Activated CD4-positive, alpha-beta T cell treated with anti-CD3 and anti-CD28 coated beads, Interleukin-2, amount 50 U/mL, for 1 hour (primary cell): ENCODE measurements around the gene STYXL2.

Experiments
- DNase-seq: peaks from one replicate; pipeline ENCODE4 v3.0.0-alpha.2; 2020

STYXL2 gene

DNA sequence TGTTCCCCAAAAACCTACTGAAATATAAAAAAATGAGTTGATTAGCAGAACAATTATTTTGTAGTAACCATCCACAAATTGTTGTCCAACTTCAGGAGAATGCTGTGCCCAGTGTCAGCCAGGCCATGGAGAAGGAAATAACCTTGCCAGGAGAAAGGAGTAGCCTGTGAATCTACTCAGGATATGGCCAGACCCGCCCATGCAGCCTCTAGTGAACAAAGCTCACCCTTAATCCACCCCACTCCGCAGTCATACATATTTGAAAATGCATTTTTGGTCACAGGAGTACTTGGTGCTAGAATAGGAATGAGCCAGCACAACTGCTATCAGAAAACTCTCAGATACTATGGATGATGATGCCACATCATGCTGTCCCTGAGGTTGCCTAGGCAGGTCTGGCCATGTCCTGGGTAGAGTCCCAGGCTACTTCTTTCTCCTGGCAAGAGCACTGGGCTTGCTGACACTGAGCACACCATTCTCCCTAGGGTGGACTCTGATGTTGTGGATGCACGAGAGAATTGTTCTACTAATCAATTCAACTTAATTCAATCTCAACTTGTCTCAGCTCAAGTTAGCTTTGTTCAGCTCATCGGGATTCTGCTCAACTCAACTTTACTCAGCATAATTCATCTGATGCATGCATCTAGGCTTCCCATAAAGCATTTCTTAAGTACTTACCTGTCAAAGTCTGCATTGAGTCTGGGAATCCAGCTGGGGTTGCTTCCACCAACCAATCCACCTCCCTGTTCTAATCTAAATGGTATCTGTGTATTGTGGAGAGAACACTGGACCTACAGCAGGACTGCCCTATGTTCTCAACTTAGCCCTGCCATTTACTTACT is 18.2 kb downstream of the STYXL2 start:
- DNase-seq, result no peak

GRCh38 chr1:167114725-167115124 is 20.9 kb downstream of the STYXL2 start:
- DNase-seq, result no peak

GRCh38 chr1:167115655-167116054 is 21.8 kb downstream of the STYXL2 start:
- DNase-seq, result no peak

GRCh38 chr1:167116174-167116573 is 22.3 kb downstream of the STYXL2 start:
- no peak for DNase-seq

DNA sequence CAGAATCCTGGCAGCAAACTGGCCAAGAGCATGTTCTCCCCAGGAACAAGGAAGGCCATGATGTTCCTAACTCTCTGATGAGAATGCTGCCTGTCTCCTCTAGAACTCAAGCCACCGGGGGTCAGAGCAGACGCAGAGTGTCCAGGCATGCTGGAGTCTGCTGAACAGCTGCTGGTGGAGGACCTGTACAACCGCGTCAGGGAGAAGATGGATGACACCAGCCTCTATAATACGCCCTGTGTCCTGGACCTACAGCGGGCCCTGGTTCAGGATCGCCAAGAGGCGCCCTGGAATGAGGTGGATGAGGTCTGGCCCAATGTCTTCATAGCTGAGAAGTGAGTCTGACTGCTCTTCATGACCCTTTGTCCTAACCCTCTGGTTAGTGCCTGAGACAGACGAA is 23.4 kb downstream of the STYXL2 start:
- DNase-seq, result no peak

DNA sequence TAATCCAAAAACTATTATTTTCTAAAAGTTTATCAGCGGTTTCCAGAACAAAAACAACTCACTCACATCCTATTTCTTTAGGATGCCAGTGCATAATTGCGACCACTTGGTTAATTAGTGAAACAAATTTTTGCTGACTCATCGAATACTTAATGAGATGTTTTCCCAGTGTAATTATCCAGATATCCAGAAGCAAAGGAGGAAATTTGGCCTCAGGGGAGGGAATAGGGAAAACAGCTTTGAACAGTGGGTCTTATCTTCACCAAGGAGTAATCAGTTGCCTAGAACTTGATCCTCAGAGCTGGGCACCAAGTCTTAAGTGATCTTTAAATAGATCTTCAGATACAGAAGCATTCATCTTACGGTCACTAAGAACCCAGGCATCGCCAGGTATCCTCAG is 24.3 kb downstream of the STYXL2 start:
- no peak for DNase-seq

- no peak for DNase-seq
Observed at GRCh38 chr1:167119696-167120095, 25.8 kb downstream of the STYXL2 start.

DNA sequence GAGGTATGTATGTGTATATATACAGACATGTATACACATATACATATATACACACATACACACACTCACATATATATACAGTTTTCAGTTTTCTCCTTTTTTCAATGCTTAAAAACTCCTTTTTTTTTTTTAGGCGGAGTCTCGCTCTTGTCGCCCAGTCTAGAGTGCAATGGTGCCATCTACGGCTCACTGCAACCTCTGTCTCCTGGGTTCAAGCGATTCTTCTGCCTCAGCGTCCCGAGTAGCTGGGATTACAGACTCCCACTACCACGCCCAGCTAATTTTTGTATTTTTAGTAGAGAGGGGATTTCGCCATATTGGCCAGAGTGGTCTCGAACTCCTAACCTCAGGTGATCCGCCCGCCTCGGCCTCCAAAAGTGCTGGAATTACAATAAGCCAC is 27.0 kb downstream of the STYXL2 start:
- peak; percentile 23 for DNase-seq

DNA sequence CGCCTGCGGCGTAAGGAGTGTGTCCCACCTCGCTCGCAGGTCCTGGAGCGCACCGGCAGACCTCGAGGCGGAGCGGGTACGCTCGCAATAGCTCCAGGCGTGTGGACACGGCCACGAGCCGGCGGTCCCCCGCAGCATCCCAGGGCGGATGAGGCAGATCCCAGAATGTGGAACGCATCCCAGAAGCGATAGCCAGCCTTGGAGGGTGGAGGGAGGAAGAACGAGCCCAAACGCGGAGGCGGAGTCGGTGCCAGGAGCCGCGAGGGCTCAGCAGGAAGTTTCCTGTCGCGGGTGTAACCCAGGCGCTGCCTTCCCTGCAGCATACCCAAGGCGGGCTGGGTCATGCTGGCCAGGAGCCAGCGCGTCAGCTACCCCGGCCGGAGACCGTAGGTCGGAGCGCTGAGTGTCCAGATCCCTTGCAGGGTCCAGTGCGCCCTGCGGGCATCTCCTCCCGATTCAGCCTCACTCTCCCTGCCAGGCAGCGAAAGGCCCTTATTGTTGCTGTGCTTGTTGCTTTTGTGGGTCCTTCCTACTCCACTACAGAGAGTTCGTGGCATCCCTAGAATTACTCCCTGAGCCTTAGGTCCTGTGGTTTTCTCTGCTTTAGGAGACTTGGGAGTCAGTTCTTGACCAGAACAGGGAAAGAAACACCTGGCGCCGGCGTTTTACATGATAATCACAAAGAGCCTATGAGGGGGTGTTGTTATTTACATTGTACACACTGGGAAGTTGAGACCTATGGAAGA is 27.7 kb downstream of the STYXL2 start:
- peak; percentile 10 for DNase-seq

DNA sequence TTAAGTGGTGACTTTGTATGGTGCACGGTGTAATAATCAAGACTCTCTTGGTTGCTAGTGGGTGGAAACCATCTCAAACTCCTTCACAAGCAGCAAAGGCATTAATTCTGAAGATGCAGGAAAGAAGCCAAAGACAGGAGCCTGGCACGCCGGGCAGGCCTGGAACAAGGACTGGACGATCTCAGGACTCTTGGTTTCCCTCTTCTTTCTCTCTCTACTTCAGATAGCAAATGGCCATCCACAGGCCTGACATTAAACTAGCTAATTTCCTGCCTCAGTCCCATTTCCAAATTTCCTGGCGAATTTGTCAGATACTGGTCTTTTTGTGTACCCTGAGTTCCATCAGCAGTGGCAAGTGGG is 28.2 kb downstream of the STYXL2 start:
- no peak for DNase-seq

- DNase-seq, result no peak
Observed at GRCh38 chr1:167122568-167122967, 28.7 kb downstream of the STYXL2 start.

DNA sequence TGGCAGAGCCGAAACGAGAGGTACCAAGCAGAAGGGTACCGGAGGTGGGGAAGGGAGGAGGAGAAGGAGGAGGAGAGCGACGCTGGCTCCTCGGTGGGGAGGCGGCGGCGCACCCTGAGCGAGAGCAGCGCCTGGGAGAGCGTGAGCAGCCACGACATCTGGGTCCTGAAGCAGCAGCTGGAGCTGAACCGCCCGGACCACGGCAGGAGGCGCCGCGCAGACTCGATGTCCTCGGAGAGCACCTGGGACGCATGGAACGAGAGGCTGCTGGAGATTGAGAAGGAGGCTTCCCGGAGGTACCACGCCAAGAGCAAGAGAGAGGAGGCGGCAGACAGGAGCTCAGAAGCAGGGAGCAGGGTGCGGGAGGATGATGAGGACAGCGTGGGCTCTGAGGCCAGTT is 32.4 kb downstream of the STYXL2 start:
- no peak for DNase-seq

DNA sequence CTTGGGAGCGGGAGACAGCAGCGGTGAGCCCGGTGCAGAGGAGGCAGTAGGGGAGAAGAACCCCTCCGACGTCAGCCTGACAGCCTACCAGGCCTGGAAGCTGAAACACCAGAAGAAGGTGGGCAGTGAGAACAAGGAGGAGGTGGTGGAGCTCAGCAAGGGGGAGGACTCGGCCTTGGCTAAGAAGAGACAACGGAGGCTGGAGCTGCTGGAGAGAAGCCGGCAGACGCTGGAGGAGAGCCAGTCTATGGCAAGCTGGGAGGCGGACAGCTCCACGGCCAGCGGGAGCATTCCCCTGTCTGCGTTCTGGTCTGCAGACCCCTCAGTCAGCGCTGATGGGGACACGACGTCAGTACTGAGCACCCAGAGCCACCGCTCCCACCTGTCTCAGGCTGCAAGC is 32.9 kb downstream of the STYXL2 start:
- no peak for DNase-seq

DNA sequence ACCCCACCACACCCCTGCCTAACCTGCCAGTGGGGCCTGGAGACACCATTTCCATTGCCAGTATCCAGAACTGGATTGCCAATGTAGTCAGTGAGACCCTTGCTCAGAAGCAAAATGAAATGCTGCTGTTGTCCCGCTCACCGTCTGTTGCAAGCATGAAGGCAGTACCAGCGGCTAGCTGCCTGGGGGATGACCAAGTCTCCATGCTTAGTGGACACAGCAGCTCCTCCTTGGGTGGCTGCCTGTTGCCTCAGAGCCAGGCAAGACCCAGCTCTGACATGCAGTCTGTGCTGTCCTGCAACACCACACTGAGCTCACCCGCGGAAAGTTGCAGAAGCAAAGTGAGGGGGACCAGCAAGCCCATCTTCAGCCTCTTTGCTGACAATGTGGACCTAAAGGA is 33.4 kb downstream of the STYXL2 start:
- DNase-seq, result no peak

DNA sequence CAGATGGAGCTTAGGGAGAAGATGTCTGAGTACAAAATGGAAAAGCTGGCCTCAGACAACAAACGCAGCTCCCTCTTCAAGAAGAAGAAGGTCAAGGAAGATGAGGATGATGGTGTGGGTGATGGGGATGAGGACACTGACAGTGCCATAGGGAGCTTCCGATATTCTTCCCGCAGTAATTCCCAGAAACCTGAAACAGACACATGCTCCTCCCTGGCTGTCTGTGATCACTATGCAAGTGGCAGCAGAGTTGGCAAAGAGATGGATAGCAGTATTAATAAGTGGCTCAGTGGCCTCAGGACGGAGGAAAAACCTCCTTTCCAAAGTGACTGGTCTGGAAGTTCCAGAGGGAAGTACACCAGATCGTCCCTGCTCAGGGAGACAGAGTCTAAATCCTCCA is 33.8 kb downstream of the STYXL2 start:
- DNase-seq, result no peak

DNA sequence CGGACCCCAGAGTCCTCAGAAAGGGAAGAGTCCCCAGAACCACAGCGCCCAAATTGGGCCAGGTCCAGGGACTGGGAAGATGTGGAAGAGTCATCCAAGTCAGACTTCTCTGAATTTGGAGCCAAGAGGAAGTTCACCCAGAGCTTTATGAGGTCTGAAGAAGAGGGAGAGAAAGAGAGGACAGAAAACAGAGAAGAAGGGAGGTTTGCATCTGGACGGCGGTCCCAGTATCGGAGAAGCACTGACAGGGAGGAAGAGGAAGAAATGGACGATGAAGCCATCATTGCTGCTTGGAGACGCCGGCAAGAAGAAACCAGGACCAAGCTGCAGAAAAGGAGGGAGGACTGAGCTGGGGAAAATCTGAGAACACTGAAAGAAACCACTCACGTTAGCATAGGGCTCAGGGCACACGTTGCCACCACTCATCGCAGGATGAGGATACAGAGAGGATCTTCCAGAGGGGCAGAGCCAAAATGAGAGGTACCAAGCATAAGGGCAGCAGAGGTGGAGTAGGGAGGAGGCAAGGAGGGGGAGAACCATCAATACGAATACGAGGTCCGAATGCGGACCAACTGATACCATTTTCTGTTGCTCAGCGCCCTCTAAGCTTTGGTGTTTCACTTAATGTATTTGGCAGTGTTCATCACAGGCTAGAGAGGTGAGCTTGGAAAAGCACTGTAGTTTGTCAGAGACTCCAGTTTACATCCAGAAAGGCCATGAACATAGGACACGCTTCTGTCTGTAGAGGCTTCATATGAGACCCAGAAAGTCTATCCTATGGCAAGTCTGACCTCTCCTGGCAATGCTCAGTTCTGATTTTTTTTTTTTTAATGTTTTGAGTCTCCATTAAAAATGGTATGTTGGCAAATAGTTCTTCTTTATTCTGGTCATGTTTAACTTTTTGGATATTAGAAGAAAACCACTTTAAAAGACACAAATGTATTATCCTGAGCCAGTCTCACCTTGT is 34.7 kb downstream of the STYXL2 start:
- DNase-seq, result no peak

- no peak for DNase-seq
Observed at GRCh38 chr1:167130829-167131510, 37.1 kb downstream of the STYXL2 start.

GRCh38 chr1:167132301-167133010 is 38.6 kb downstream of the STYXL2 start:
- DNase-seq, result no peak

- DNase-seq, result no peak
Observed at GRCh38 chr1:167135281-167135840, 41.5 kb downstream of the STYXL2 start.

- no peak for DNase-seq
Observed at GRCh38 chr1:167136191-167136614, 42.3 kb downstream of the STYXL2 start.

DNA sequence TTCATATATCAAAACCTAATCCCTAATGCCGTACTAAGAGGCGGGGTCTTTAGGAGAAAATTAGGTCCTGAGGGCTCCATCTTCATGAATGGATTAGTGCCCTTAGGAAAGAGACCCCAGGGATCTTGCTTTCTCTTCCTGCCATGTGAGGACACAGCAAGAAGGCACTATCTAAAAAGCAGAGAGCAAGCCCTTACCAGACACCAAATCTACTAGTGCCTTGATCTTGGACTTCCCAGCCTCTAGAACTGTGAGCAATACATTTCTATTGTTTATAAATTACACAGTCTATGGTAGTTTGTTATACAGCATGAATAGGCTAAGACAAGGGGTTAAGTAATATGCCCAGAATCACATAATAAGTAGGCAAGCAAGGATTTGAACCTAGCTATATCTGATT is 42.9 kb downstream of the STYXL2 start:
- DNase-seq, result no peak

DNA sequence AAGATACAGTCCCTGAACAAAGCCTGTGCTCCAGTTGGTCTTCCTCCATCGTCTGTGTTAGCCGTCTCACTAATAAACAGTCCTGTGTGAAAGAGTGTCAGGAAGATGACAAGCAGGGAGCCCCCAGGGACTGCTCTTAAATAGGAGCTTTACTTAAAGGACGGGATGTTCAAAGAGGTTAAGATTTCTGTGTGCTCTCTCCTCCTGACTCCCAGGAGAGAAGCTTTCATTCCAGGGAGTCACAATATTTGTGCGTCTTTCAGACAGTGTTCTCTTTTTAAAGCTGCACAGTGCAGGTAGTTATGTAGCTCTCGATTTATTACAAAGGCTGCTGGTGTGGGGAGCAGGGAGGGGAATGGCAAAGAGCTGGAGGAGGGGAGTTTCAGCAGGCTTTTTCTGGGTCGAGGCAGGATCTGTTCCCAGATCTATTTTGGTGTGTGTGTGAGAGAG is 43.5 kb downstream of the STYXL2 start:
- no peak for DNase-seq
